Heart left ventricle (tissue), 13 donors: ENCODE data around the gene TAMALIN.

ENCODE experiments used
- POLR2A ChIP-seq, 2 donors: fragments of 450-650 bp; IDR thresholded peaks; one replicate each; pipeline ENCODE4 v1.6.1; 2017; ENCODE audit warnings: antibody characterized with exemption in 2 of 2, mild to moderate bottlenecking in 2 of 2, moderate library complexity in 2 of 2
- TF ChIP-seq, protein P1 (sequence below), 12 donors: fragments of 200-600 bp; sonication (generic) in 4 of 12; IDR thresholded peaks; one replicate each; pipeline versions ENCODE4 v1.5.0 to v1.8.0; 2018 to 2022; ENCODE audit warnings: antibody characterized with exemption in 12 of 12, mild to moderate bottlenecking in 5 of 12
- donor health status: ischemic (EF 13 %, LVEDD 7.1; RV severe dilation, severe dysfunction).
- donor health status: DM: no; HTN: yes; CAD: no.
- donor health status: DM: no; HTN: no; CAD: no.
- donor health status: ischemic (EF 25% LVEDD 6.9; RV normal size, moderate dysfunction).
- donor health status: ischemic (EF 25% LVEDD 5.7; RV mildly dilated, moderate dysfunction).
- donor health status: ischemic (EF 35%, LVEDD 5.7; RV mildly dilated, moderate dysfunction).
- donor health status: nonischemic (EF 11% LVEDD 7.7; RV severe dilation, severe dysfunction).
- donor health status: DM: yes; HTN: yes; CAD: no.
- donor health status: PGD.
- donor health status: ischemic (EF 29% LVEDD 5.4; RV normal size, mild dysfunction).
- donor health status: nonischemic (EF 23%, LVEDD 6.1; RV moderate dilation, normal function).

DNA sequence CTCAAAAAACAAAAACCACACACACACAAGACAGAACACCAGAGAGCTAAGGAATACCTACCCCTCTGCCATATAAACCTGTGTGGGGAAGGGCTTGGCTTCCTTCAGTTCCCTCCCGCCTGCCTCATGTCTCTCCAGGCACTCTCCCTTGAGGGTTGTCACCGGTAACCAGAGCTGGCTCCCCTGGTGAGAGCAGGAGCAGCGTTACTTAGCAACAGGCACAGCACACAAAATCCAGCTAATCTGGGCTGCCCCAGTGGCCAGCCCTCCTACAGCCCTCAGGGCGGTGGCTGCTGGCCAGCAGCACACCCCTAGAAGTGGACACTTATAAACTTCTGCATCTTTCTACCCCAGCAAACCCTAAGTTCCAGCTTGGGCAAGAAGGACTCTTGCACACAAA lies 22.9 kb downstream of the TAMALIN start:
- TF ChIP-seq, protein P1, sequence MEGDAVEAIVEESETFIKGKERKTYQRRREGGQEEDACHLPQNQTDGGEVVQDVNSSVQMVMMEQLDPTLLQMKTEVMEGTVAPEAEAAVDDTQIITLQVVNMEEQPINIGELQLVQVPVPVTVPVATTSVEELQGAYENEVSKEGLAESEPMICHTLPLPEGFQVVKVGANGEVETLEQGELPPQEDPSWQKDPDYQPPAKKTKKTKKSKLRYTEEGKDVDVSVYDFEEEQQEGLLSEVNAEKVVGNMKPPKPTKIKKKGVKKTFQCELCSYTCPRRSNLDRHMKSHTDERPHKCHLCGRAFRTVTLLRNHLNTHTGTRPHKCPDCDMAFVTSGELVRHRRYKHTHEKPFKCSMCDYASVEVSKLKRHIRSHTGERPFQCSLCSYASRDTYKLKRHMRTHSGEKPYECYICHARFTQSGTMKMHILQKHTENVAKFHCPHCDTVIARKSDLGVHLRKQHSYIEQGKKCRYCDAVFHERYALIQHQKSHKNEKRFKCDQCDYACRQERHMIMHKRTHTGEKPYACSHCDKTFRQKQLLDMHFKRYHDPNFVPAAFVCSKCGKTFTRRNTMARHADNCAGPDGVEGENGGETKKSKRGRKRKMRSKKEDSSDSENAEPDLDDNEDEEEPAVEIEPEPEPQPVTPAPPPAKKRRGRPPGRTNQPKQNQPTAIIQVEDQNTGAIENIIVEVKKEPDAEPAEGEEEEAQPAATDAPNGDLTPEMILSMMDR (IDR thresholded peaks at IDR 0.05), result no peak
- TF ChIP-seq POLR2A (IDR thresholded peaks at IDR 0.05), result no peak
